HUES48 (cell line): ENCODE results near the gene SEL1L.

ENCODE experiments used
- H3K27ac ChIP-seq: one replicate; pipeline ENCODE4 v1.7.0; 2013; ENCODE audit warnings: low read depth, low read length, inconsistent platforms
- H3K27me3 ChIP-seq: 2 replicates; pipeline ENCODE4 v1.6.1; 2013; ENCODE audit warnings: mild to moderate bottlenecking, low read length; ENCODE audit not compliant: control insufficient read depth, insufficient read depth
- H3K36me3 ChIP-seq: 2 replicates; pipeline ENCODE4 v1.6.1; 2013; ENCODE audit warnings: low read length; ENCODE audit not compliant: control insufficient read depth, insufficient read depth
- H3K4me1 ChIP-seq: 2 replicates; pipeline ENCODE4 v1.6.1; 2013; ENCODE audit warnings: mild to moderate bottlenecking, low read length; ENCODE audit not compliant: control insufficient read depth, insufficient read depth
- H3K4me3 ChIP-seq: 2 replicates; pipeline ENCODE4 v1.5.1; 2013; ENCODE audit warnings: mild to moderate bottlenecking, low read depth, low read length
- H3K9ac ChIP-seq: 2 replicates; pipeline ENCODE4 v1.6.1; 2013; ENCODE audit warnings: mild to moderate bottlenecking, low read depth, low read length, moderate library complexity
- H3K9me3 ChIP-seq: 2 replicates; pipeline ENCODE4 v1.6.1; 2013; ENCODE audit warnings: low read length; ENCODE audit not compliant: control insufficient read depth, insufficient read depth

The SEL1L gene

GRCh38 chr14:81509838-81510452 is 23.7 kb downstream of the SEL1L start:
- H3K27ac ChIP-seq, result no peak overlapping the region
- H3K4me1 ChIP-seq, result peaks cover 13% of the 10 kb centered on the region
- H3K9me3 ChIP-seq, result no peaks in the 10 kb centered on the region
- no peak overlapping the region for H3K9ac ChIP-seq
- H3K36me3 ChIP-seq, result 0 out of 2 replicates have a peak, but pooled peaks cover 10% of the 10 kb centered on the region
- H3K27me3 ChIP-seq, result no peaks in the 10 kb centered on the region
- H3K4me3 ChIP-seq, result no peak overlapping the region

- no peak overlapping the region for H3K27ac ChIP-seq
- H3K27me3 ChIP-seq, result no peaks in the 10 kb centered on the region
- no peaks in the 10 kb centered on the region for H3K9me3 ChIP-seq
- H3K9ac ChIP-seq, result no peak overlapping the region
- H3K4me1 ChIP-seq, result peaks cover 13% of the 10 kb centered on the region
- H3K4me3 ChIP-seq, result no peak overlapping the region
- peaks cover 15% of the 10 kb centered on the region for H3K36me3 ChIP-seq
Measured at GRCh38 chr14:81509321-81509720, 24.3 kb downstream of the SEL1L start.

- Histone ChIP-seq H3K4me1 (peaks cover 10% of the 10 kb centered on the region), H3K27me3 (no peaks in the 10 kb centered on the region), H3K36me3 (peaks cover 38% of the 10 kb centered on the region), H3K27ac (no peak overlapping the region), H3K4me3 (no peak overlapping the region), H3K9me3 (no peaks in the 10 kb centered on the region), H3K9ac (no peak overlapping the region)
Measured at GRCh38 chr14:81506487-81506886, 27.2 kb downstream of the SEL1L start.

- no peak overlapping the region for H3K27ac ChIP-seq
Measured at GRCh38 chr14:81504864-81505263, 28.8 kb downstream of the SEL1L start.

GRCh38 chr14:81485781-81486180 is 47.9 kb downstream of the SEL1L start:
- H3K4me3 ChIP-seq, result no peak overlapping the region
- H3K4me1 ChIP-seq, result no peaks in the 10 kb centered on the region
- no peaks in the 10 kb centered on the region for H3K9me3 ChIP-seq
- no peak overlapping the region for H3K9ac ChIP-seq
- peaks cover 79% of the 10 kb centered on the region for H3K36me3 ChIP-seq
- H3K27me3 ChIP-seq, result no peaks in the 10 kb centered on the region
- no peak overlapping the region for H3K27ac ChIP-seq

More at GRCh38 chr14:81504864-81505263, 28.8 kb downstream of the SEL1L start:
- Histone ChIP-seq H3K4me1 (no peaks in the 10 kb centered on the region; the same call in 1 of the 2 replicates), H3K36me3 (peaks cover 51% of the 10 kb centered on the region), H3K9me3 (no peaks in the 10 kb centered on the region), H3K27me3 (no peaks in the 10 kb centered on the region), H3K9ac (no peak overlapping the region), H3K4me3 (no peak overlapping the region)

GRCh38 chr14:81485372-81485771 is 48.3 kb downstream of the SEL1L start:
- H3K4me3 ChIP-seq, result no peak overlapping the region
- H3K27me3 ChIP-seq, result no peaks in the 10 kb centered on the region
- no peaks in the 10 kb centered on the region for H3K9me3 ChIP-seq
- no peaks in the 10 kb centered on the region for H3K4me1 ChIP-seq
- H3K27ac ChIP-seq, result no peak overlapping the region
- peaks cover 81% of the 10 kb centered on the region for H3K36me3 ChIP-seq
- no peak overlapping the region for H3K9ac ChIP-seq

- no peak overlapping the region for H3K4me3 ChIP-seq
- H3K36me3 ChIP-seq, result peaks cover 73% of the 10 kb centered on the region
- H3K9ac ChIP-seq, result no peak overlapping the region
- no peaks in the 10 kb centered on the region for H3K27me3 ChIP-seq
- H3K27ac ChIP-seq, result no peak overlapping the region
- H3K4me1 ChIP-seq, result no peaks in the 10 kb centered on the region
- no peaks in the 10 kb centered on the region for H3K9me3 ChIP-seq
Measured at GRCh38 chr14:81484120-81484519, 49.5 kb downstream of the SEL1L start.

GRCh38 chr14:81480741-81481140 is 52.9 kb downstream of the SEL1L start:
- Histone ChIP-seq H3K4me3 (no peak overlapping the region), H3K36me3 (peaks cover 69% of the 10 kb centered on the region)

GRCh38 chr14:81478446-81478845 is 55.2 kb downstream of the SEL1L start:
- no peaks in the 10 kb centered on the region for H3K9me3 ChIP-seq
- H3K36me3 ChIP-seq, result peaks cover 54% of the 10 kb centered on the region
- no peak overlapping the region for H3K9ac ChIP-seq
- no peak overlapping the region for H3K4me3 ChIP-seq
- H3K27me3 ChIP-seq, result no peaks in the 10 kb centered on the region
- no peak overlapping the region for H3K27ac ChIP-seq
- no peaks in the 10 kb centered on the region for H3K4me1 ChIP-seq

More at GRCh38 chr14:81480741-81481140, 52.9 kb downstream of the SEL1L start:
- Histone ChIP-seq H3K4me1 (no peaks in the 10 kb centered on the region), H3K27me3 (no peaks in the 10 kb centered on the region), H3K9ac (no peak overlapping the region), H3K9me3 (no peaks in the 10 kb centered on the region), H3K27ac (no peak overlapping the region)

GRCh38 chr14:81476816-81477215 is 56.8 kb downstream of the SEL1L start:
- H3K9ac ChIP-seq, result no peak overlapping the region
- no peaks in the 10 kb centered on the region for H3K4me1 ChIP-seq
- no peaks in the 10 kb centered on the region for H3K9me3 ChIP-seq
- no peak overlapping the region for H3K4me3 ChIP-seq
- peaks cover 44% of the 10 kb centered on the region for H3K36me3 ChIP-seq
- no peak overlapping the region for H3K27ac ChIP-seq
- H3K27me3 ChIP-seq, result no peaks in the 10 kb centered on the region

GRCh38 chr14:81474685-81475324 is 58.8 kb downstream of the SEL1L start:
- Histone ChIP-seq H3K27me3 (no peaks in the 10 kb centered on the region), H3K4me3 (no peak overlapping the region), H3K36me3 (peaks cover 41% of the 10 kb centered on the region), H3K4me1 (no peaks in the 10 kb centered on the region), H3K27ac (no peak overlapping the region), H3K9me3 (no peaks in the 10 kb centered on the region), H3K9ac (no peak overlapping the region)
